Smooth muscle cell of the brain vasculature (primary cell): ENCODE measurements around the gene SUSD4.
"Not testable (repeated sequence)": the region's sequence is repeated elsewhere in the genome, so short reads cannot be mapped to it uniquely, and the experiment has no call there.

Source experiments
- DNase-seq: peaks from one replicate; pipeline ENCODE4 v3.0.0-alpha.2; 2012; ENCODE audit warnings: low read depth, low spot score

Gene SUSD4

DNA sequence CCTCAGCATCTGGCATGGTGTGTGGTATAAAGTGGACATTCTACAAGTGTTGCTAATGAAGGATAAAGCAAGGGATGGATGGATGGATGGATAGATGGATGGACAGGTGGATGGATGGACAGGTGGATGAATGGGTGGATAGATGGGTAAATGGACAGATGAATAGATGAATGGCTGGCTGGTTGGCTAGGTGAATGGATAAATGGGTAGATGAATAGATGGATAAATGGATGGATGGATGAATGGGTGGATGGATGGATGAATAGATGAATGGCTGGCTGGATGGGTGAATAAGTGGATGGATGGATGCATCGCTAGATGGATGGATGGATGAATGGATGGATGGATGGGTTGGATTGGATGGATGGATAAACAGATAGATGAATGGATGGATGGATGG, 66.2 kb downstream of the SUSD4 start:
- DNase-seq: no peak

DNA sequence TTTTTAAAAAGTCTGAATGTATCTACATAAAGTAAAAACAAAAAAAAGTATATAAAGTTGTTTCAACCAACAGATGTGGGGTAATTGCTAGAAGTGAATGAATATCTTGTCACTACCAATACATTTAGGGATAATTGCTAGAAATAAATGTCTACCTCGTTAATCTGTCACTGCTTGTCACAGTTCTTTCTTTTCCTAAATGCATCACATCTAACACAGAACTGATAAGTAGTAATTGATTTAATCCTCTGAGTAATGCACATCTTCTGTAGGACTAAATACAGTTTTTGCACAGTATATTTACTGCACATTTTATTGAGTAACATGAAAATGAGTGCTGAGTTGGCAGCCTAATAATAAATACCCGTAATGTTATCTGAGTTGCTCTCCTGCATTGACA, 72.2 kb downstream of the SUSD4 start:
- DNase-seq: no peak

DNA sequence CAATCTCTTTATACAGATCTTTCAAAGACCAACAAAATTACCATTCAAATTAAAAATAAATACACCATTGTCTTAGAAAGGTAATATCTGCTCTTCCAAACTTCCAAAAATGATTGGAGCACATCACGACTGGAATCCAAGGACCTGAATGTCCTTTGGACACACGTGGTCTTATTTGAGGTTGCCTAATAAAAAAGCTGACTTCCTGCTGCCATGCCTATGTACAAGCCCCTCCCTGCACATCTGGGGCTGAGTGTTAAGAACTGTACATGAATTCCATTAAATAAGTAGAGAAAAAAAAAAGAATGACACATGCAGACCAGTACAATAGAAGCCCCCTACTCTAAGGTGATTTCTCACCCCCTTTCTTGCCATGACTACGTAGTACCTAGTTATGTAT, 73.6 kb downstream of the SUSD4 start:
- DNase-seq: no peak

DNA sequence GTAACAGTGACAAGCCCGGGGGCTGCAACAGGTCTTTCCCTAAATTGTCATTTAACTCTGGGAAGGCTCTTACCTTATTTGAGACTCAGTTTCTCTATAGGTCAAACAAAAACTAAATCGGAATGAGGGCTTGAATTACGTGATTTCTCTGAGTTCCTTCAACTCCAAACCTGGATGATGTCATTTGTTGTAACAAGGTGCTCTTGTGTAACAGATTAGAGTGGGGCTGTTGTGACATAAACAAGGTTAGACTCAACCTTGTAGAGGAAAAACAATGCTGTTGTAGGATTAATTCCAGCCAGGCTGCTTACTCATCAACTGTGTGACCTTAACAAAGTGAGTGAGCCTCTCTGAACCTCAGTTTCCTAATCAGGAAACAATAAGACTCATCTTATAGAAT, 74.4 kb downstream of the SUSD4 start:
- no peak for DNase-seq

DNA sequence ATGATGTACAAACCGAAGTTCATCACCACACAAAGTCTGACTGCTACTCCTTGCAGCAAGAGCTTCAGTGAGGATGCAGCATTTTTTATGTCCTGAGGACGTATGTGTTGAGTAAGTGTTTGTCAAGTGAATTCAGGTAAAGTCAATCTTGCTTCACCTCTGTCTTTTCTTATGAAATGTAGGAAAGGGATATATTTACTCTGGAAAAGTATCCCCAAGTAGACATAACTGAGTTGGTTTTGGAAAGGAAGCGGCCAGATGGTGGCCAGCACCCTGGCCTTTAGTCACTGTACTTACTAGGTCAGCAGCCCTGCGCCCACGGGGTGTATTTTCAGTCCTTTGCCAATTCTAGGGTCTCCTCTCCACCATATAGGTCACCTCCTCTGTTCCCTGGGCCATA, 75.2 kb downstream of the SUSD4 start:
- DNase-seq: no peak

DNA sequence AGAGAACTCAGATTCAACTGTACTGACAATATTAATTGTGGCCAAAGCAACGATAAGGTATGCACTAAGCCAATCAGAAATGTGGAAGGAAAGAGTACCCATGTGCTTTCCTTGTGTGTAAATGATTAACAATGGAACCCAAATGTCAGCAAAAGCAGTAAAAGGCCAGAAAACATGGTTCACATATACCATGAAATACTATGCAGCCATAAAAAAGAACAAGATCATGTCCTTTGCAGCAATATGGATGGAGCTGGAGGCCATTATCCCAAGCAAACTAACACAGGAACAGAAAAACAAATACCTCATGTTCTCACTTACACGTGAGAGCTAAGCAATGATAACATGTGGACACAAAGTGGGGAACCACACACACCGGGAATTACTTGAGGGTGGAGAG, 78.5 kb downstream of the SUSD4 start:
- no peak for DNase-seq

DNA sequence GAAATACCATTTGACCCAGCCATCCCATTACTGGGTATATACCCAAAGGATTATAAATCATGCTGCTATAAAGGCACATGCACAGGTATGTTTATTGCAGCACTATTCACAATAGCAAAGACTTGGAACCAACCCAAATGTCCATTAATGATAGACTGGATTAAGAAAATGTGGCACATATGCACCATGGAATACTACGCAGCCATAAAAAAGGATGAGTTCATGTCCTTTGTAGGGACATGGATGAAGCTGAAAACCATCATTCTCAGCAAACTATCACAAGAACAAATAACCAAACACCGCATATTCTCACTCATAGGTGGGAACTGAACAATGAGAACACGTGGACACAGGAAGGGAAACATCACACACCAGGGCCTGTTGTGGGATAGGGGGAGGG, 80.3 kb downstream of the SUSD4 start:
- not testable (repeated sequence) for DNase-seq

DNA sequence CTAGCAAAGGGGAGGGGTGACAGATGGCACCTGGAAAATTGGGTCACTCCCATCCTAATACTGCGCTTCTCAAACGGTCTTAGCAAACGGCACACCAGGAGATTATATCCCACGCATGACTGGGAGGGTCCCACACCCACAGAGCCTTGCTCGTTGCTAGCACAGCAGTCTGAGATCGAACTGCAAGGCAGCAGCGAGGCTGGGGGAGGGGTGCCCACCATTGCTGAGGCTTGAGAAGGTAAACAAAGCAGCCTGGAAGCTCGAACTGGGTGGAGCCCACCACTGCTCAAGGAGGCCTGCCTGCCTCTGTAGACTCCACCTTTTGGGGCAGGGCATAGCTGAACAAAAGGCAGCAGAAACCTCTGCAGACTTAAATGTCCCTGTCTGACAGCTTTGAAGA, 85.7 kb downstream of the SUSD4 start:
- not testable (repeated sequence) for DNase-seq

DNA sequence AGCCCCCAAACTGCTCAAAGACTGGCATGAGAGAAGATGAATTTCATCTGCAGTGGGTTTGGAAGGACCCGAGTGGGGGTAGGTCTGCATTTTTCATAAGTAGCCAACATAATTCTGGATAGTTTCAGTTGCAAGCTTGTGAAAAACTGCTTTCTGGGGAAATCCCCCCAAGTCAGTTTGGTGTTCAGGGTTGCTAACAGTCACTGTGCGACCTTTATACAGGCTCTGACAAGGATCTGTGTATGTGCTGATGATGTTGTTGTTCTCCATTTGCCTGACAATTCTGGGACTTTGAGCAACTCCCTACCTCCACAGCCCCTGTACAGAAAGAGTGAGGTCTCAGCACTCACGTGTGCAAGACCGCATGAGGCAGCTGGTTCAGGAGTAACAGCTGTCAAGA, 87.9 kb downstream of the SUSD4 start:
- DNase-seq: no peak

DNA sequence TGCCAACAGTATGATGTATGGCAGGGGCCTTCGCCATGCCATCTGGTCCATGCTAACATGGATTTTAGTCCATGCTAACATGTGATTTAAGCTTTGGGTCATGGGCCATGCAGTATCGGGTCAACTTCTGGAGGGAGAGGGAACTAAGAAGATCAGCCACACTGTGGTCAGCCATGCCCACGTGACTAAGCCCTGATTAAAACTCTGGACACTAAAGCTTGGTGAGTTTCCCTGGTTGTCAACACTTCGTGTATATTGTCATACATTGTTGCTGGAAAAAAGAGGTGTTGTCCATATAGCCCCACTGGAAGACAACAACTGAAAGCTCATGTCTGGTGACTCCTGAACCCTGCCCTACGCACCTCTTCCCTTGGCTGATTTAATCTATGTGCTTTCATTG, 90.5 kb downstream of the SUSD4 start:
- DNase-seq: no peak

DNA sequence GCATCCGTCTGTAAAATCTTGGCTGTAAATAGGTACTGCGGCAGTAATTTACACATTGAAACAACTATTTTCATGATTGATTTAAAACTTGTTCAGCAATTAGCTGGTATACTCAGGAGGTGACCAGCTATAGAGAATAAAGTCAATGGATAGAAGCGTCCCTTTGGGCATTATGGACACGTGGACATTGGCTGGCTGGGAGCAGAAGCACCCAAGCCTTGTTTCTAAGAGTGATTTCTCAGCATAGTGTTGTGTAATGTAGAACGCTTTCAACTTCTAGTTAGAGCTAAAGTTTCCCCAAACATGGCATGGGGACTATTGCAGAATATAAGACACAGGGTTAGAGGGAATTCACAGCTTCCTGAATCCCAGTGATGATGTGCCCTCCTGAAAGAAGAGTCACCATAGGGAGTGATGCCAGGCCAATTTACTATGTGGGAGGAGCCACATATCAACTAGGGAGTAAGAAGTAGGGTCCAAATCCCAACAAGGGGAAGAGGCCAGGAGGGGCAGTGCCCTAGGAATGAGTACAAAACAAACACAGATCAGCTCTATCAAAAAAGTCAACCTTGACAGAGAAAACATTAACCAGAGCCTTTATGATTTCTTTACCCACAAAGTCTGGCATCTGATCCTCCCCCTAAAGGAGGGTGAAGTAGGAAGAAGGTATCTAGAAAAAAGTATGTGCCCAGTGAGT, 92.7 kb downstream of the SUSD4 start:
- no peak for DNase-seq

DNA sequence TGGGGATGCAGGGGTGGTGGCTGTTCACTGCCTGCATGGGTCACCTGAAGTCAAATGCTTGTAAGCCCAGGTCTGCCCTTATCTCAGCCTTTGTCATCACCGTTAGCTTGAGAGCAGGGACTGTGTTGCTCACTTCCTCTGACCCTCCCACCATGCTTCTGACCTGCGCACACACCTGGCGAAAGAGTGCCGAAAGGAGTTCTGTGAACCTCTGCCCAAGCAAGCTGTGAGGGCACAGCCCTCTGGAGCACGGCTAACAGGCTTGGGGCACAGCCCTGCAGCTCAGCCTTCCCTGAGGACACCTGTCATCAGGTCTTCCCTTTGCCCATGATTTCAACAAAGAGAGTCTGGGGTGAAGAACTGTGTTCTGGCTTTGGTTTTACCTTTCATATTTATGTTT, 93.8 kb downstream of the SUSD4 start:
- DNase-seq: no peak

DNA sequence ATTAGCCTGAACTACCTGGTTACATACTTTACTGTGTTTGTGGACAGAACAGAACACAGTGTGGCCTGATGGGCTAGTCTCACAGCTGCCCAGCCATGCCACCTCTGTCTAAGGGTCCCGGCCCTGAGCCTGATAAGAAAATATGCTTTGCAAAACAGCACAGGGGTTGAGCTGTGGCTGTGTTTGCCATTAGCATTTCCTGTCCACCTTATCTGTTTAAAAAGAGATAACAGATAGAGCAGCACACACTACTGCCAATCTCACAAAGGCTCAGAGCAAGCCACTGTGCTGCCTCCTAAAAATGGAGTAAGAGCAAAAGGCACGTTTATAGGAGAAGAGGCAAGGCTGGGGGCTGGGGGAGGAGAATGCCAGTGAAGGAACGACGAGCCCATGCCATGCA, 95.0 kb downstream of the SUSD4 start:
- no peak for DNase-seq

DNA sequence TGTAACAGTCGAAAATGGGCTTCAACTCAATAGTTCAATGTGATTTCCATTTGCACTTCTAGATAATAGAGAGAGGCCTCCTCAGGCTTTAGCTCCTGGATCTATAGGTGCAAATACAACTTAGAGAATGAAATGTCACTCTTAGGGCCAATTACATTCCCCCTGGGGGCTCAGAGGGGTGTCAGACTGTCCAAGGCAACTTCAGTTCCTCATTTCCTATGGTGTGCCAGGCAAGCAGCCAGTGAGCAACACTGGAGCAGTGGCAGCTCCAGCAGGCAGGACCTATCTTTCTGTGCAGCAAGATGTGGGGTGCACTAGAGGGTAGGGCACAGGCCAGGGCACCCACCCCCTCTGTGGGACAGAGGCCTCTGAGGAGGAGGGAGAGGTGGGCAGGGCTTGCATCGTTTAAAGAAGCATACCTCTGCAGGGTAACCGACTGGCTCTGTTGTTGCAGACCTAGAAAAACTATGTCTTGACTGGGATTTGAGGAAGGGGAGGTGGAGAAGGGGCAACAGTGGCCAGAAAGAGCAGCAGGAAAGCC, 97.3 kb downstream of the SUSD4 start:
- no peak for DNase-seq

DNA sequence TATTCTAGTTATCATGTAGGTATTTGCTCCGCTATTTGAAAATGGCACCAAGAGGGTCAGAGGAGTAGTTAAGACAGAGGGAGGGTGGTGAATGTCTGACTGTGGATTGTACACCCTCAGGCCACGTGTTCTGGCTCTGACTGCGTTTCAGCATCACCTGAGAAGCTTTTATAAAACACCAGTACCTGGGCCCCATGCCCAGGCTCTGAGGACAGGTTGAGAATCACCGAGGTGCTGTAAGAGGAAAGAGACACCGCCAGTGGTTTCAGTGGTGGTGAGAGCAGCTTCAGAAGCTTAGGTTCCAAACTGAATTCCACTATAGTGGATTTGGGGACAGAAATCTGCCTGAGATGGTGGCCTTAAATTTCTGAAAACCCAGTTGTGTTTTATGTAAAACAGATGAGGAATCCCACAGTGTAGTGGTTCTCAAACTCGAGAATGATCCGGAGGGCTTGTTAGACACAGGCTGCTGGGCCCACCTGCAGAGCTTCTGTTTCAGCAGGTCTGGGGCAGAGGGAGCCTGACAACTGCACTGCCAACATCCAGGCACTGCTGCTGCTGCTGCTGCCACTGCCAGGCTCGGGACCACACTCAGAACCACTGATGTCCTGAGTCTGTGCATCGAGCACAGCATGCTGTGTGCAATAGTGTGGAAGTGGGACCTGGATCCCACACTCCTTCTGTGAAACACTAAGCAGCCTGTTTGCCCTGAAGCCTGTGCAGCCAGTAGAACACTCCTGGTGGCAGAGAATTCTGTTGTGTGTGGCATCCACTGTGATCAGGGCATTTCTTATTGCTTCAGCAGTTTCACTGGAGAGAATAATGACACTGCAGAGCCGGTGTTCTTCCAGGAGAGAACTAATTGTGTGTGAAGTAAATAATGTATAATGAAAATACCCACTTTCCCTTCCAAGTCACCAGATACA, 98.7 kb downstream of the SUSD4 start:
- DNase-seq: no peak

DNA sequence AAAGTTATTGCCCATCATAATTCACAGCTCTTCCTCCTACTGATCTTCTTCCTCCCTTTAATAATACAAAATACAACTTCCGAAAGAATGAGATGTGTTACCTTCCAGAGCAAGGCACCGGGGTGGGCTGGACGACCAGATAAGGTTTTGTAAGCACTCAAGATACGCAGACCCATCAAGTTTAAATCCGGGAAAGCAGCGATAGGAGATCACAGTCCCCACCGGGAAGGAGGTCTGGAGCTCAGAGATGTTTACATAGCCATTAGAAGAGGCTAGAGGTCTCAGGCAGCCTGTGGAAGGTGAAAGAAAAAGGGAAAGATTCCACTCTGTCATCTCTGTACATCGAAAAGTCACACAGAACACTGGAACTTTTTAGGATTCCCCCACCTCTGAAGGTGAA, 99.4 kb downstream of the SUSD4 start:
- DNase-seq: no peak

DNA sequence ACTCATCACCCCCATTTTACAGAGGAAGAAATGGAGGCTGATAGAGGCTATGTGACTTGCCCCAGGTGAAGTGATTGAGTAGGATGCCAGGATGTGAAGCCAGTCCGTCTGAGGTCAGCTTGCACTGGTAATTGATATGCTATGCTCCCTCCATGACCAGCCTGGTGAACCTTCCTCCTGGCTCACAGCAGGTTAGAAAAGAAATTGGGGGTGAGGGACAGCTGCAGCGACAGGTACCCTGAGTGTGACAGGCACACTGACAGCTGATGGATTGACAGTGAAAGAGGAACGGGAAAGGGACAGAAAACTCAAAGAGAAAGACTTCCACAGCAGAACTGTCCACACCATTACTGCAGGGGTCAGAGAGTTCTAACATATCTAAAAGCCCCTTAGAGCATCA, 102.1 kb downstream of the SUSD4 start:
- no peak for DNase-seq

DNA sequence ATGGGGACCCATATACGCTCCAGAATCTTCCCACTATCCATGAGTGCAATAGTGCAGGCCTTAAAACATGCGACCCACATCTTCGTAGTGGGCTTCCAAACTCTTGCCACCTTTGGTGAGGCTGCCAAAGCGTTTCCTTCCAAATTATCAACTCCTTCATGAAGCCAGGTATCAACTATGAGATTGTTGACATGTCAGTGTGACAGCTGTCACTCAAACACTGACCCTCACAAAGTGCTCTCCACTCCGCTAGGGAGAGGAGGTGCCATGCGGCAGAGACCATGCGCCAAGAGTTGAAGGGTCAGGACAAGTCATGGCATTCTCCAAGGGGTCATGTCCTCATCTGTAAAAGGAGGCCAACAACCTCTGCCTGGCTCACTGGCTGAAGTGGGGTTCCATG, 103.3 kb downstream of the SUSD4 start:
- no peak for DNase-seq

DNA sequence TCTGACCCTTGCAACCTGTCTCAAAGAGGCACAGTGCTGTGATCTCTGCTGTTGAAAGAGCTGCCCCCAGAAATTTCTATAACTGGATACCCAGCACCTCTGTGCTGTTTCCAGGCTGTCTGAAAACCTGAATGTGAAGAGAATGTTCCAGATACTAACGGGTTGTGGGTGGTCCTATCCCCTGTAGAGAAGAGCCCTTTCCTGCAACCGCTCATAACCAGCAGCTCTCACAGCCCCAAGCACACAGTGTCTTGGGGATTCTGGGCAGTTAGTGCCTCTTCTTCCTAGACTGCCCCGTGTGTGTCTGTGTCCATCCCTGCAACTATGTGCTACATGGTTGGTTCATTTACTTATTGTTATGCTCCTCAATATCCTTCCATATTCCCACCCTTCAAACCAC, 104.5 kb downstream of the SUSD4 start:
- no peak for DNase-seq

DNA sequence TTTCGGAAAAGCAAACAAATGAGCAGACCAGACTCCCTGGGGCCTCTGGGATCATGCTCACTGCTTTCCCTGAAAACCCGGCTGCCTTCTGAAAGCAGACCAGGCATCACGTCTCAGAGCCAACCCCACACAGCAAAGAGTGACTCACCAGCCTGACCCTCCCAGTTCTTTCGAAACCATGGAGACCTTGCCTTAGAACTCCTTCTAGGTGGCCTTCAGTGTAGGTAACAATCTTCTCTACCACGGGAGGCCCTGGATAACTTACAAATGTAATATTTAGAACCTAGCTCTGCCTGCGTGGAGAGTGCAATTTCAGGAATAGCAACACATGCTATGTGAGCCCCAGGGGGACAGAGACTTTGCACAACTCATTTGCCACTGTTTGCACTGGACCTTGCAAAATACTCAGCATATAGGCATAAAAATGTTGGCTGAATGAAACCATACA, 105.2 kb downstream of the SUSD4 start:
- DNase-seq: no peak

DNA sequence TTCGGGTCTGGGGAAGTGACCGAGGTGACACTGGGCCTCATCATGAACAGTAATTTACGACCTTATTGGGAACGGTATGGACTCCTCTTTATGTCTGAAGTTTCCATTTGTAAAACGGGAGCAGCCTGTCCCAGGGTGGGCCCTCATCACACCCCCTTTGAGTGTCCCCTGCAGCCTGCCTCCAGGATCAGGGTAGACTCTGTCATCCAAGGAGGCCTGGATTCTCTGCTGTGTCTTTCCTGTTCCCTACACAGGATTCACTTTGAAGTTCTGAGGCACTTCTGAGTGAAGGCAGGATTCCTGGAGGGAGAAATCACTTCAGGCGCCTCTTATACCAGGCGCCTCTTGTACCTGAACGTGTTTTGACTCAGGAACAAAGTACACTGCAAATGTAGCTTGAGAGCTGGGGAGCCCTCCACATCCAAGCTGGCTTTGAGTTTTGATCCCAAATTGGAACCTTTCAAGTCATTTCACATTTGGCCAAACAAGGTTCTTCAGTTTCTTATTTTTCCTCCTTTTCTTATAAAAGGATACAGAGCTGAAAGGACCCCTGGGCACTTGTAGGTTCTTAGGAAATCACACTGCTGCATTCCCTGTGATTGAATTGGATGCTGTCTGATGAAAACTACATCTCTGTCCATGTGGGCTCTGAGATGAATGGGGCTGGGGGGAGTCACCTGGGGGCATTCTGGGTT, 106.0 kb downstream of the SUSD4 start:
- DNase-seq: no peak

DNA sequence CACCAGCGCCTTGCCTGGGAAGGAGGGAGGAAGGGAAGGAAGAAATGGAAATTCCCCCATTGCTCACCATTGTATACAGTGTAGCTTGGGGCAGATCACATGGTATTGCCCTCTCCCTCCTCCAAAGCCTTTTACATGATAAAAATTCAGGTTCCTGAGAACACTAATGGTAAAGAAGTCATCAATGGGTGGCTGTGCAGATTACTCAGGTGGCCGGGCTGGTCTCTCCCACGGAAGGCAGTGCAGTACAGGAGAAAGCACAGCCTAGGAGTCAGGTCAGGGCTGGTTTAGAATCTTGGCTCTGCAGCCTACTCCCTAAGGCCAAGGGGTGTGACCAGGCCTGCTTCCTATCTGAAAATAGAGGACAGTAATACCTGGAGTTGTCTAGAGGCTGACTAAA, 107.9 kb downstream of the SUSD4 start:
- no peak for DNase-seq
